Spleen (tissue), 7 donors: ENCODE measurements around the gene TREM1.

Experiments
- POLR2A ChIP-seq, 3 donors: fragments of 450-650 bp; IDR thresholded peaks; one replicate each; pipeline ENCODE4 v1.5.1; 2017; ENCODE audit warnings: antibody characterized with exemption in 3 of 3, mild to moderate bottlenecking in 1 of 3
- POLR2AphosphoS5 ChIP-seq, 3 donors: sonication (generic); formaldehyde crosslinking; IDR thresholded peaks; one replicate each; pipeline ENCODE4 v1.5.1; 2017; ENCODE audit warnings: antibody characterized with exemption in 3 of 3
- TF ChIP-seq, protein P1 (sequence below), 11 experiments: fragments of 200-600 bp in 7 of 11; fragments of 450-650 bp in 4 of 11; sonication (generic) in 4 of 11; IDR thresholded peaks in 8 of 11; conservative IDR thresholded peaks in 3 of 11; 1 replicate in 7 of 11; 2 replicates in 4 of 11; pipeline versions ENCODE4 v1.4.0 to v1.8.0; 2016 to 2021; ENCODE audit warnings: antibody characterized with exemption in 11 of 11, inconsistent platforms in 4 of 11, mild to moderate bottlenecking in 1 of 11
- donor health status: DM: no; HTN: no; CAD: no; lungs with moderate emphysema.
- donor health status: DM: no; HTN: no; CAD: no.
- donor health status: DM: no; HTN: no; CAD: no.

DNA sequence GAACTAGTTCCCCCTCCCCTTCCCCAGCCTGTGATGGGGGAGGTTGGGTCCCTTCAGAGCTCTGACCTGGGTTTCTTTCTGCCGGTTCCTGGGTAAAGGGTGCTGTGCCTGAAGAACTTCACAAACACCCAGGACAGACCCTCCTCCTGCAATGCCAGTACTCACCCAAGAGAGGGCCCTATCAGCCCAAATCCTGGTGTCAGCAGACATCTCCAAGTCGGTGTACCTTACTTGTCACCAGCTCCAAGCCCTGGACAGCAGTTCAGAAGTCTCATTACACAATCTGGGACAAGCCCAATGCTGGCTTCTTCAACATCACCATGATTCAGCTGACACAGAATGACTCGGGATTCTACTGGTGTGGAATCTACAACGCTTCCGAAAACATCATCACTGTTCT is 57.9 kb downstream of the TREM1 start:
- TF ChIP-seq, protein P1, sequence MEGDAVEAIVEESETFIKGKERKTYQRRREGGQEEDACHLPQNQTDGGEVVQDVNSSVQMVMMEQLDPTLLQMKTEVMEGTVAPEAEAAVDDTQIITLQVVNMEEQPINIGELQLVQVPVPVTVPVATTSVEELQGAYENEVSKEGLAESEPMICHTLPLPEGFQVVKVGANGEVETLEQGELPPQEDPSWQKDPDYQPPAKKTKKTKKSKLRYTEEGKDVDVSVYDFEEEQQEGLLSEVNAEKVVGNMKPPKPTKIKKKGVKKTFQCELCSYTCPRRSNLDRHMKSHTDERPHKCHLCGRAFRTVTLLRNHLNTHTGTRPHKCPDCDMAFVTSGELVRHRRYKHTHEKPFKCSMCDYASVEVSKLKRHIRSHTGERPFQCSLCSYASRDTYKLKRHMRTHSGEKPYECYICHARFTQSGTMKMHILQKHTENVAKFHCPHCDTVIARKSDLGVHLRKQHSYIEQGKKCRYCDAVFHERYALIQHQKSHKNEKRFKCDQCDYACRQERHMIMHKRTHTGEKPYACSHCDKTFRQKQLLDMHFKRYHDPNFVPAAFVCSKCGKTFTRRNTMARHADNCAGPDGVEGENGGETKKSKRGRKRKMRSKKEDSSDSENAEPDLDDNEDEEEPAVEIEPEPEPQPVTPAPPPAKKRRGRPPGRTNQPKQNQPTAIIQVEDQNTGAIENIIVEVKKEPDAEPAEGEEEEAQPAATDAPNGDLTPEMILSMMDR (IDR thresholded peaks at IDR 0.05 in 8 of 11, conservative IDR thresholded peaks at IDR 0.05 in 3 of 11), result peak in 3 of 11 experiments; percentile 13 to 35 (median 27)
- TF ChIP-seq POLR2A (IDR thresholded peaks at IDR 0.05) (no peak), POLR2AphosphoS5 (IDR thresholded peaks at IDR 0.05) (no peak)
